Vagina (tissue), 2 donors: Measurements from ENCODE around the gene RNF26. TPM values are rescaled to one million over a fixed set of nuclear protein-coding genes. Genes with fewer than 3 reads are reported as not detected.
A peak's percentile ranks its signal among the peaks of the same experiment; 100 is the strongest.

Source experiments
- DNase-seq, 2 donors: peaks; one replicate each; pipeline ENCODE4 v3.0.0-alpha.2; 2017; ENCODE audit errors: extremely low spot score in 2 of 2
- H3K27ac ChIP-seq: fragments of 200-600 bp; sonication (generic); one replicate; pipeline ENCODE4 v1.5.1; 2019
- H3K27me3 ChIP-seq: fragments of 200-600 bp; sonication (generic); one replicate; pipeline ENCODE4 v1.5.1; 2019
- H3K36me3 ChIP-seq, 2 donors: fragments of 200-600 bp; sonication (generic); one replicate each; pipeline ENCODE4 v1.5.1; 2017 to 2019
- H3K4me1 ChIP-seq: fragments of 200-600 bp; sonication (generic); one replicate; pipeline ENCODE4 v1.5.1; 2019
- H3K4me3 ChIP-seq, 2 donors: fragments of 200-600 bp; sonication (generic); 1 replicate in 1 of 2; 2 replicates in 1 of 2; pipeline ENCODE4 v1.5.1; 2016 to 2019
- H3K9me3 ChIP-seq: fragments of 200-600 bp; sonication (generic); one replicate; pipeline ENCODE4 v1.5.1; 2019
- POLR2A ChIP-seq, 2 donors: fragments of 450-650 bp; IDR thresholded peaks; one replicate each; pipeline ENCODE4 v1.6.1; 2017; ENCODE audit warnings: antibody characterized with exemption in 2 of 2, mild to moderate bottlenecking in 2 of 2, moderate library complexity in 2 of 2
- POLR2AphosphoS5 ChIP-seq, 2 donors: sonication (generic); formaldehyde crosslinking; IDR thresholded peaks; one replicate each; pipeline ENCODE4 v1.9.0; 2017; ENCODE audit warnings: antibody characterized with exemption in 2 of 2, mild to moderate bottlenecking in 2 of 2, low read depth in 1 of 2; ENCODE audit not compliant: insufficient read depth in 1 of 2
- intact Hi-C: fragments of 100-400 bp; cut with DNase I; formaldehyde crosslinking; loops from one replicate; pipeline ENCODE4 v1.15.1; 2023
- total RNA-seq: library from RNA; depleted of rRNA; stranded (reverse); fragments of >200 nt; gene quantifications from one replicate; pipeline ENCODE4 v1.2.3, GENCODE V29; 2016
- TF ChIP-seq, protein P1 (sequence below), 3 experiments: fragments of 450-650 bp in 2 of 3; fragments of 200-600 bp in 1 of 3; sonication (generic) in 1 of 3; IDR thresholded peaks; one replicate each; pipeline ENCODE4 v1.5.1; 2017 to 2019; ENCODE audit warnings: antibody characterized with exemption in 3 of 3, mild to moderate bottlenecking in 2 of 3, moderate library complexity in 2 of 3

Gene RNF26
- 19.6 TPM for total RNA-seq

DNA sequence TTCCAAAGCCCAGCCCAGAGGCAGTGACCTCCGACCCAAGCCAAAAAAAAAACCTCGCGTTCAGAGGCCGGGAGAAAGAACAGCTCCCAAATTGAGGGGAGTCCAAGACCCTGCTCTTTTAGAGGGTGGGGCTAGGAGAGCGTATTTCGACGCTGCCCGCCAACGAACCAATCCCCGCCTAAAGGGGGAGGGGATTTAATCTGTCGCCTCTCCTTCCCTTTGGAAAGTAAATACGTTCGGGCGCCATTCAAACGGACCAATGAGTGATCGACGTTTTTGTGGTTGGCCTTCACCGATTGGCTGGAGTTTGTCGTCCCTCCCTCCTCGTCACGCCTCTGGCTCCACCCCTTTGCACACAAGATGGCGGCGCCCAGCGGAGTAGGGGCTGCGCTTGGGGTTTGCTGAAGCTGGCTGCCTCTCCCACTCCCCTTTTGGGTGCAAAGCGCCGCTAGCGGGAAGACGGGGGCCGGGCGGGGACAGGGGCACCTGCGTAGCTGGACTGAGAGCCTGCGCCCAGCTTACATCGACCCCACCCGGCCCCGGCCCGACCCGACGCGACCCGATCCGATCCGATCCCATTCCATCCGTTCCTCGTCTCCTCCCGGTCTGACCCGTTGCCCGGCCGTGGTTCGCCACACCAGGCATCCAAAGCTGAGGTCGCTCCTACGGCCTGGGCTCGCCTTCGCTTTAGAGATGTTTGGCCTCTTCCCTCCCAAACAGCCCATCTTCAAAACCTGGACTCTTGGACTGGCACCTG is at the start of gene RNF26:
RNF26 (plus strand) TSS at position 354 of the 757 bp plus-strand sequence. CDS start 596 bp downstream, outside the sequence.
- peaks cover 35% of the 10 kb centered on the region for H3K4me1 ChIP-seq
- H3K4me3 ChIP-seq, result peak within 1 kb of the TSS; percentile 92 to 98
- intact Hi-C loops, result loop anchor here (10.0 kb wide), 1 partner anchor 230 kb away; the partner anchor contains the start of genes C2CD2L and DPAGT1
- no peaks in the 10 kb centered on the region for H3K27me3 ChIP-seq
- no peaks in the 10 kb centered on the region for H3K9me3 ChIP-seq
- no peaks in the 10 kb centered on the region for H3K36me3 ChIP-seq
- TF ChIP-seq, protein P1, sequence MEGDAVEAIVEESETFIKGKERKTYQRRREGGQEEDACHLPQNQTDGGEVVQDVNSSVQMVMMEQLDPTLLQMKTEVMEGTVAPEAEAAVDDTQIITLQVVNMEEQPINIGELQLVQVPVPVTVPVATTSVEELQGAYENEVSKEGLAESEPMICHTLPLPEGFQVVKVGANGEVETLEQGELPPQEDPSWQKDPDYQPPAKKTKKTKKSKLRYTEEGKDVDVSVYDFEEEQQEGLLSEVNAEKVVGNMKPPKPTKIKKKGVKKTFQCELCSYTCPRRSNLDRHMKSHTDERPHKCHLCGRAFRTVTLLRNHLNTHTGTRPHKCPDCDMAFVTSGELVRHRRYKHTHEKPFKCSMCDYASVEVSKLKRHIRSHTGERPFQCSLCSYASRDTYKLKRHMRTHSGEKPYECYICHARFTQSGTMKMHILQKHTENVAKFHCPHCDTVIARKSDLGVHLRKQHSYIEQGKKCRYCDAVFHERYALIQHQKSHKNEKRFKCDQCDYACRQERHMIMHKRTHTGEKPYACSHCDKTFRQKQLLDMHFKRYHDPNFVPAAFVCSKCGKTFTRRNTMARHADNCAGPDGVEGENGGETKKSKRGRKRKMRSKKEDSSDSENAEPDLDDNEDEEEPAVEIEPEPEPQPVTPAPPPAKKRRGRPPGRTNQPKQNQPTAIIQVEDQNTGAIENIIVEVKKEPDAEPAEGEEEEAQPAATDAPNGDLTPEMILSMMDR (IDR thresholded peaks at IDR 0.05), result peak in 1 of 3 experiments; percentile 25
- TF ChIP-seq POLR2A (IDR thresholded peaks at IDR 0.05) (peak in 1 of 2 donors; percentile 60), POLR2AphosphoS5 (IDR thresholded peaks at IDR 0.05; ENCODE audit: insufficient read depth in 1 of 2, low read depth in 1 of 2) (peak; percentile 90 to 92)
- DNase-seq, result peak in 1 of 2 donors; percentile 99
- H3K27ac ChIP-seq, result peak within 1 kb of the TSS; percentile 87

GRCh38 chr11:119285431-119285830 is 48.9 kb upstream of the RNF26 start:
- TF ChIP-seq POLR2A (IDR thresholded peaks at IDR 0.05), result no peak
- no peak for TF ChIP-seq POLR2AphosphoS5 (IDR thresholded peaks at IDR 0.05; ENCODE audit: insufficient read depth in 1 of 2, low read depth in 1 of 2)
- TF ChIP-seq, protein P1 (IDR thresholded peaks at IDR 0.05), result no peak
- H3K4me3 ChIP-seq, result no peak overlapping the region
- DNase-seq, result no peak
- H3K9me3 ChIP-seq, result no peaks in the 10 kb centered on the region
- H3K4me1 ChIP-seq, result no peaks in the 10 kb centered on the region
- peaks cover 0 to 14% of the 10 kb centered on the region in 2 donors for H3K36me3 ChIP-seq
- H3K27ac ChIP-seq, result no peak overlapping the region
- H3K27me3 ChIP-seq, result no peaks in the 10 kb centered on the region
- intact Hi-C loops, result no loop called here

DNA sequence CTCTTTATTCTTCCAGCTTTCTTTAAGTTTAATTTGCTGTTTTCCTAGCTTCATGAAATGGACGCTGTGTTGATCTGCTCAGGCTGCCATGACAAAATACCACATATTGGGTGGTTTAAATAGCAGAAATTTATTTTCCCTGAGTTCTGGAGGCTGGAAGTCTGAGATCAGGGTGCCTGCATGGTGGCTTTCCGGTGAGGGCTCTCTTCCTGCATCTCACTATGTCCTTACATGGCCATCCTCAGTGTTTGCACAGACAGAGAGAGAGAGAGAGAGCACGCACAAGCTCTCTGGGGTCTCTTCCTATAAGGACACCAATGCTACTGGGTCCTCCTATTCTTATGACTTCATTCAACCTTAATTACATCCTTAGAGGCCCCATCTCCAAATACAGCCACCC is 46.1 kb upstream of the RNF26 start:
- H3K27me3 ChIP-seq, result no peaks in the 10 kb centered on the region
- peaks cover 0 to 27% of the 10 kb centered on the region in 2 donors for H3K36me3 ChIP-seq
- no peak overlapping the region for H3K27ac ChIP-seq
- H3K4me3 ChIP-seq, result no peak overlapping the region
- no peak for DNase-seq
- no peaks in the 10 kb centered on the region for H3K4me1 ChIP-seq
- H3K9me3 ChIP-seq, result no peaks in the 10 kb centered on the region
- intact Hi-C loops, result no loop called here
- TF ChIP-seq, protein P1 (IDR thresholded peaks at IDR 0.05), result no peak
- TF ChIP-seq POLR2AphosphoS5 (IDR thresholded peaks at IDR 0.05; ENCODE audit: insufficient read depth in 1 of 2, low read depth in 1 of 2) (no peak), POLR2A (IDR thresholded peaks at IDR 0.05) (no peak)

DNA sequence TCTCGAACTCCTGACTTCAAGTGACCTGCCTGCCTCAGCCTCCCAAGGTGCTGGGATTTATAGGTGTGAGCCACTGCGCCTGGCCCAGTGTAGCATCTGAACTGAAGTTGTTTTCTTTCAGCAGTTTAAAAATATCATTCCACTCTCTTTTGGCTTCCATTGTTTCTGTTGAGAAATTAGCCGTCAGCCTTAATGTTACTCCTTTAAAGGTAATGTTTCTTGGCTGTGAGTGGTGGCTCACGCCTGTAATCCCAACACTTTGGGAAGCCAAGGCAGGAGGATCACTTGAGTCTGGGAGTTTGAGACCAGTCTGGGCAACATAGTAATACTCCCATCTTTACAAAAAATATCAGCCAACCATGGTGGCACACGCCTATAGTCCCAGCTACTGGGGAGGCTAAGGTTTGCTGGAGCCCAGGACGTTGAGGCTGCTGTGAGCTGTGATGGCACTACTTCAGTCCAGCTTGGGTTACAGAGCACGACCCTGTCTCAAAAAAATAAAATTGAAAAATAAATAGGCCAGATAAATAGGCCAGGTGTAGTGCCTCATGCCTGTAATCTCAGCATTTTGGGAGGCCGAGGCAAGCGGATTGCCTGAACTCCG is 43.3 kb upstream of the RNF26 start:
- no peaks in the 10 kb centered on the region for H3K4me1 ChIP-seq
- no peak overlapping the region for H3K4me3 ChIP-seq
- H3K36me3 ChIP-seq, result peaks cover 0 to 19% of the 10 kb centered on the region in 2 donors
- H3K9me3 ChIP-seq, result no peaks in the 10 kb centered on the region
- DNase-seq, result no peak
- intact Hi-C loops, result no loop called here
- H3K27ac ChIP-seq, result no peak overlapping the region
- H3K27me3 ChIP-seq, result no peaks in the 10 kb centered on the region
- TF ChIP-seq, protein P1 (IDR thresholded peaks at IDR 0.05), result no peak
- no peak for TF ChIP-seq POLR2AphosphoS5 (IDR thresholded peaks at IDR 0.05; ENCODE audit: insufficient read depth in 1 of 2, low read depth in 1 of 2)

GRCh38 chr11:119293461-119293860 is 40.9 kb upstream of the RNF26 start:
- DNase-seq, result no peak
- no peak overlapping the region for H3K27ac ChIP-seq
- TF ChIP-seq, protein P1 (IDR thresholded peaks at IDR 0.05), result no peak
- TF ChIP-seq POLR2A (IDR thresholded peaks at IDR 0.05) (no peak), POLR2AphosphoS5 (IDR thresholded peaks at IDR 0.05; ENCODE audit: insufficient read depth in 1 of 2, low read depth in 1 of 2) (no peak)
- no peaks in the 10 kb centered on the region for H3K27me3 ChIP-seq
- no peaks in the 10 kb centered on the region for H3K4me1 ChIP-seq
- intact Hi-C loops, result no loop called here
- H3K36me3 ChIP-seq, result peaks cover 0 to 33% of the 10 kb centered on the region in 2 donors
- H3K9me3 ChIP-seq, result no peaks in the 10 kb centered on the region
- no peak overlapping the region for H3K4me3 ChIP-seq
